Breast epithelium (tissue), 4 donors: ENCODE results near the gene CWC27. TPM values are rescaled to one million over a fixed set of nuclear protein-coding genes. Genes with fewer than 3 reads are reported as not detected.

Experiments
- DNase-seq, 2 donors: peaks; one replicate each; pipeline ENCODE4 v3.0.0-alpha.2; 2019; ENCODE audit warnings: low spot score in 2 of 2
- H3K27ac ChIP-seq, 2 donors: fragments of 200-600 bp; sonication (generic) in 1 of 2; one replicate each; pipeline ENCODE4 v1.5.1; 2016 to 2019; ENCODE audit warnings: mild to moderate bottlenecking in 1 of 2
- H3K27me3 ChIP-seq, 2 donors: fragments of 200-600 bp; sonication (generic) in 1 of 2; one replicate each; pipeline versions ENCODE4 v1.5.1 to v1.6.0; 2017 to 2019; ENCODE audit warnings: control low read depth in 1 of 2, mild to moderate bottlenecking in 1 of 2
- H3K36me3 ChIP-seq: fragments of 200-600 bp; one replicate; pipeline ENCODE4 v1.5.1; 2019
- H3K4me1 ChIP-seq, 2 donors: fragments of 200-600 bp; sonication (generic); one replicate each; pipeline ENCODE4 v1.5.1; 2016 to 2019; ENCODE audit warnings: control low read depth in 1 of 2
- H3K4me3 ChIP-seq, 3 donors: fragments of 200-600 bp; sonication (generic); 1 replicate in 2 of 3; 2 replicates in 1 of 3; pipeline ENCODE4 v1.5.1; 2016 to 2019; ENCODE audit warnings: mild to moderate bottlenecking in 3 of 3, moderate library complexity in 2 of 3
- H3K9me3 ChIP-seq, 2 donors: fragments of 200-600 bp; sonication (generic) in 1 of 2; one replicate each; pipeline ENCODE4 v1.5.1; 2016 to 2019; ENCODE audit warnings: control low read depth in 1 of 2
- POLR2A ChIP-seq: fragments of 450-650 bp; IDR thresholded peaks from one replicate; pipeline ENCODE4 v1.6.1; 2016; ENCODE audit warnings: antibody characterized with exemption, mild to moderate bottlenecking, moderate library complexity
- POLR2AphosphoS5 ChIP-seq, 3 donors: sonication (generic); formaldehyde crosslinking; IDR thresholded peaks; one replicate each; pipeline ENCODE4 v1.6.1; 2017; ENCODE audit warnings: antibody characterized with exemption in 3 of 3
- intact Hi-C: fragments of 100-400 bp; cut with DNase I; formaldehyde crosslinking; loops from one replicate; pipeline ENCODE4 v1.15.1; 2023; ENCODE audit warnings: low total_unique reads
- total RNA-seq, 3 donors: library from RNA; depleted of rRNA; stranded (reverse); fragments of >200 nt; gene quantifications; one replicate each; pipeline ENCODE4 v1.1.0, GENCODE V29; 2016
- TF ChIP-seq, protein P1 (sequence below), 3 donors: fragments of 450-650 bp; IDR thresholded peaks; one replicate each; pipeline ENCODE4 v1.5.1; 2016 to 2017; ENCODE audit warnings: antibody characterized with exemption in 3 of 3, mild to moderate bottlenecking in 3 of 3, moderate library complexity in 3 of 3

The CWC27 gene
- total RNA-seq, 3 donors from 2014 or later = 10.6 to 19.9 (median 18.0) TPM

DNA sequence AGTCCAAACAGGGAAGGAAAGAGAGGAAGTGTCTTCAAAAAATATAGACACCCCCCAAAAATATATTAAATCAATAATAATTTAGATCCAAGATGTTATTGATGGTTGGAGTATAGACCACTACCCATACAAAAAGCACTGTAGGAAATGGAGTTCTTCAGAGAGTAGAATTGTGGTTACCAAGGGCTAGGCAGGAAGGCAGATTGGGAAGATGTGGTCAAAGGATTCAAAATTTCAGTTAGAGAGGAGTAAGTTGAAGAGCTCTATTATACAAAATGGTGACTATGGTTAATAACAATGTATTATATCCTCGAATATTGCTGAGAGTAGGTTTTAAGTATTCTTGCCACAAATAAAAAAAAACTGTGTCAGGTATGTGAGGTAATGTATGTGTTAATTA lies 149.4 kb downstream of the CWC27 start:
- no peak overlapping the region for H3K27ac ChIP-seq
- TF ChIP-seq POLR2A = no peak
- TF ChIP-seq, protein P1, sequence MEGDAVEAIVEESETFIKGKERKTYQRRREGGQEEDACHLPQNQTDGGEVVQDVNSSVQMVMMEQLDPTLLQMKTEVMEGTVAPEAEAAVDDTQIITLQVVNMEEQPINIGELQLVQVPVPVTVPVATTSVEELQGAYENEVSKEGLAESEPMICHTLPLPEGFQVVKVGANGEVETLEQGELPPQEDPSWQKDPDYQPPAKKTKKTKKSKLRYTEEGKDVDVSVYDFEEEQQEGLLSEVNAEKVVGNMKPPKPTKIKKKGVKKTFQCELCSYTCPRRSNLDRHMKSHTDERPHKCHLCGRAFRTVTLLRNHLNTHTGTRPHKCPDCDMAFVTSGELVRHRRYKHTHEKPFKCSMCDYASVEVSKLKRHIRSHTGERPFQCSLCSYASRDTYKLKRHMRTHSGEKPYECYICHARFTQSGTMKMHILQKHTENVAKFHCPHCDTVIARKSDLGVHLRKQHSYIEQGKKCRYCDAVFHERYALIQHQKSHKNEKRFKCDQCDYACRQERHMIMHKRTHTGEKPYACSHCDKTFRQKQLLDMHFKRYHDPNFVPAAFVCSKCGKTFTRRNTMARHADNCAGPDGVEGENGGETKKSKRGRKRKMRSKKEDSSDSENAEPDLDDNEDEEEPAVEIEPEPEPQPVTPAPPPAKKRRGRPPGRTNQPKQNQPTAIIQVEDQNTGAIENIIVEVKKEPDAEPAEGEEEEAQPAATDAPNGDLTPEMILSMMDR (IDR thresholded peaks at IDR 0.05) = no peak
- TF ChIP-seq POLR2AphosphoS5 (IDR thresholded peaks at IDR 0.05) = no peak
- DNase-seq = no peak
- H3K4me1 ChIP-seq = no peaks in the 10 kb centered on the region
- intact Hi-C loops = no loop called here
- H3K36me3 ChIP-seq = no peaks in the 10 kb centered on the region
- peaks cover 6 to 23% of the 10 kb centered on the region in 2 donors for H3K9me3 ChIP-seq
- no peaks in the 10 kb centered on the region for H3K27me3 ChIP-seq
- H3K4me3 ChIP-seq = no peak overlapping the region

DNA sequence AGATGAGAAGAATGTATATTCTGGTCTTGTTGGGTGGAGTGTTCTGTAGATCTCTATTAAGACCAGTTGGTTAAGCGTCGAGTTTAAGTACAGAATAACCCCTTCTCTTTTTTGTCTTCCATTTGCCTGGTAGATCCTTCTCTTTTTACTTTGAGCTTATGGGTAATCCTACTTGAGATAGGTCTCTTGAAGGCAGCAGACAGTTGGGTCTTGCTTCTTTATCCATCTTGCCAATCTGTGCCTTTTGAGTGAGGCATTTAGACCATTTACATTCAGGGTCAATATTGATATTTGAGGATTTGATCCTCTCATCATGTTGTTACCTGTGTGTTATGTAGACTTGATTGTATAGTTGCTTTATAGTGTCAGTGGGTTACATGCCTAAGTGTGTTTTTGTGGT lies 152.7 kb downstream of the CWC27 start:
- Histone ChIP-seq H3K27ac (no peak overlapping the region), H3K9me3 (peaks cover 6 to 23% of the 10 kb centered on the region in 2 donors), H3K4me1 (no peaks in the 10 kb centered on the region), H3K27me3 (no peaks in the 10 kb centered on the region), H3K36me3 (no peaks in the 10 kb centered on the region), H3K4me3 (no peak overlapping the region)
- TF ChIP-seq, protein P1 (IDR thresholded peaks at IDR 0.05) = no peak
- no peak for TF ChIP-seq POLR2A
- TF ChIP-seq POLR2AphosphoS5 (IDR thresholded peaks at IDR 0.05) = no peak
- DNase-seq = no peak
- intact Hi-C loops = no loop called here

DNA sequence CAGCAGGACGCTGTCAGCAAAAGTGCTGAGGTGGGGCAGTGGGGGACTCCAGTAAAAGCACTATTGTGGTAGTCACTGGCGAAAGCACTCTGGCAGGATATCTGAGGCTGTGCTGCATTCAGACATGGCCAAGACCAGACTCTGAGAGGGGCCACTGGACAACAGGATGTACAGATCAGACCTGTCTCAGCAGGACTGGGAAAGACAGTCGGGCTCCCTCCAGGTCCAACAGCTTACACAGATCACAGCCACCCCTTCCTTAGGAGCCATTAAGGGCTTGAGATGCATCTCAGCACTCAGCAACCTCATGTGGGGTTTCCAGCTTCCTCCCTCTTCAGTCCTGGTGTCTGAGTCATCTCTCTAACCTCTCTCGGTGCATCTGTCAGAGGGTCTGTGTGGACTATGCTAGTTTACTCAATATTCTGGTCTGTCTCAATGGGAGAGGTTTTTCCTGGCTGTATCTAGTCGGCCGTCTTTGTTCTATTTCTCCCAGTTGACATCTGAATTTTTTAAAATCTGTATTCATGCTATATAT lies 154.5 kb downstream of the CWC27 start:
- peaks cover 6 to 23% of the 10 kb centered on the region in 2 donors for H3K9me3 ChIP-seq
- intact Hi-C loops = no loop called here

DNA sequence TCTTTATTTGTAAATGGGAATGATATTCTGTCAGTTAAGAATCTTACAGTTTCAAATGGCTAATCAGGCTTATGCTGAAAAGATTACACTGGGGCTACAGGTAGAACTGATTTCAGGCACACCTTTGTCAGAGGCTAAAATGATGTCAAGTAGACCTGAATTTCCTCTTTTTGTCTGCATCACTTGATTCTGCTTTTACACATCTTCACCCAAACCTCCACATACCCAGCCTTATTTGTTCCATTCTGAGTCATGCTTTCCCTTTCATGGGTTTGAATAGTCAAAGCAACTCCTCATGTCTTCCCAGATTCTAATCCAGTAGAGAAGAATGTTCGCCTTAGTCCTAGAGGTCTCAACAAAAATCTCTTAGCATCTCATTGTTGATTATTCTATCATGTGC lies 156.4 kb downstream of the CWC27 start:
- H3K4me1 ChIP-seq = no peaks in the 10 kb centered on the region
- H3K27me3 ChIP-seq = no peaks in the 10 kb centered on the region
- H3K4me3 ChIP-seq = no peak overlapping the region
- no peak for TF ChIP-seq POLR2A
- no peak for TF ChIP-seq POLR2AphosphoS5 (IDR thresholded peaks at IDR 0.05)
- TF ChIP-seq, protein P1 (IDR thresholded peaks at IDR 0.05) = no peak
- peaks cover 3 to 14% of the 10 kb centered on the region in 2 donors for H3K9me3 ChIP-seq
- intact Hi-C loops = no loop called here
- H3K27ac ChIP-seq = no peak overlapping the region
- H3K36me3 ChIP-seq = no peaks in the 10 kb centered on the region
- no peak for DNase-seq

More for the DNA sequence above, 154.5 kb downstream of the CWC27 start:
- H3K4me1 ChIP-seq = no peaks in the 10 kb centered on the region
- no peak overlapping the region for H3K4me3 ChIP-seq
- TF ChIP-seq, protein P1 (IDR thresholded peaks at IDR 0.05) = no peak
- no peak for TF ChIP-seq POLR2A
- TF ChIP-seq POLR2AphosphoS5 (IDR thresholded peaks at IDR 0.05) = no peak
- no peaks in the 10 kb centered on the region for H3K27me3 ChIP-seq
- H3K27ac ChIP-seq = no peak overlapping the region
- no peak for DNase-seq
- no peaks in the 10 kb centered on the region for H3K36me3 ChIP-seq

DNA sequence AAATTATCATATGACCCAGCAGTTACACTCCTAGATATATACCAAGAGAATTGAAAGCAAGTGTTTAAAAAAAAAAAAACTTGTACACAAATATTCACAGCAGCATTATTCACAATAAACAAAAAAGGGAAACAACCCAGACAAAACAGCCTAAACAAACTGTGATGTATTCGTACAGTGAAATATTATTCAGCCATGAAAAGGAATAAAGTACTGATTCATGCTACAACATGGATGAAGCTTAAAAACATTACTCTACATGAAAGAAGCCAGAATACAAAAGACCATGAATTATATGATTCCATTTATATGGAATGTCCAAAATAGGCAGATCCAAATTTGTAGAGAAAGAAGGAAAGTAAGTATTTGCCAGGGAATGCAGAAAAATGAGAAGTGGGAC lies 161.1 kb downstream of the CWC27 start:
- Histone ChIP-seq H3K27me3 (no peaks in the 10 kb centered on the region), H3K4me3 (no peak overlapping the region), H3K27ac (no peak overlapping the region), H3K36me3 (no peaks in the 10 kb centered on the region), H3K4me1 (no peaks in the 10 kb centered on the region), H3K9me3 (no peaks in the 10 kb centered on the region)
- TF ChIP-seq POLR2AphosphoS5 (IDR thresholded peaks at IDR 0.05) (no peak), POLR2A (no peak)
- TF ChIP-seq, protein P1 (IDR thresholded peaks at IDR 0.05) = no peak
- DNase-seq = no peak
- intact Hi-C loops = no loop called here
